Keratinocyte (primary cell): ENCODE results near the gene ID2. TPM values are rescaled to one million over a fixed set of nuclear protein-coding genes. Genes with fewer than 3 reads are reported as not detected.

Source experiments
- DNase-seq: peaks from one replicate; pipeline ENCODE4 v3.0.0-alpha.2; 2011; ENCODE audit warnings: low read depth, missing footprints, low spot score
- FAIRE-seq: peaks from 2 replicates; lab custom pipeline; 2011; peaks lifted over from hg19 to GRCh38; lab: Jason Lieb, UNC
- H2AFZ ChIP-seq: 2 replicates; pipeline ENCODE4 v1.6.0; 2012; ENCODE audit warnings: low read length, control low read depth, inconsistent platforms; ENCODE audit not compliant: control insufficient read depth
- H3K27ac ChIP-seq: 2 replicates; pipeline ENCODE4 v1.5.1; 2011; ENCODE audit warnings: low read length; ENCODE audit not compliant: control insufficient read depth, insufficient read depth
- H3K27me3 ChIP-seq: 3 replicates; pipeline ENCODE4 v1.6.0; 2011; ENCODE audit warnings: low read length; ENCODE audit not compliant: control insufficient read depth, insufficient read depth; ENCODE audit errors: extremely low read depth
- H3K36me3 ChIP-seq, 2 experiments: 2 replicates in 1 of 2; 3 replicates in 1 of 2; pipeline ENCODE4 v1.5.1; 2011; ENCODE audit warnings: low read length in 2 of 2, mild to moderate bottlenecking in 1 of 2; ENCODE audit not compliant: control insufficient read depth in 2 of 2, insufficient read depth in 2 of 2; ENCODE audit errors: extremely low read depth in 1 of 2
- H3K4me1 ChIP-seq: 3 replicates; pipeline ENCODE4 v1.5.1; 2011; ENCODE audit warnings: low read length; ENCODE audit not compliant: control insufficient read depth, insufficient read depth; ENCODE audit errors: extremely low read depth
- H3K4me2 ChIP-seq: 3 replicates; pipeline ENCODE4 v1.6.0; 2011; ENCODE audit warnings: low read depth, low read length; ENCODE audit not compliant: control insufficient read depth, insufficient read depth; ENCODE audit errors: extremely low read depth
- H3K4me3 ChIP-seq, 3 experiments: fragments of 200-600 bp in 1 of 3; sonication (generic) in 1 of 3; 2 replicates in 2 of 3; 3 replicates in 1 of 3; pipeline ENCODE4 v1.5.1; 2011 to 2016; ENCODE audit warnings: low read length in 3 of 3, mild to moderate bottlenecking in 3 of 3, control low read depth in 2 of 3, inconsistent platforms in 1 of 3, low read depth in 1 of 3, mixed read lengths in 1 of 3, mixed run types in 1 of 3, moderate library complexity in 1 of 3; ENCODE audit not compliant: control insufficient read depth in 2 of 3, insufficient read depth in 2 of 3; ENCODE audit errors: extremely low read depth in 1 of 3
- H3K79me2 ChIP-seq: 2 replicates; pipeline ENCODE4 v1.6.0; 2012; ENCODE audit warnings: low read length; ENCODE audit not compliant: control insufficient read depth, insufficient read depth
- H3K9ac ChIP-seq: 3 replicates; pipeline ENCODE4 v1.6.0; 2011; ENCODE audit warnings: low read length; ENCODE audit not compliant: control insufficient read depth, insufficient read depth; ENCODE audit errors: extremely low read depth
- H3K9me1 ChIP-seq: 3 replicates; pipeline ENCODE4 v1.6.0; 2011; ENCODE audit warnings: low read length; ENCODE audit not compliant: control insufficient read depth, insufficient read depth; ENCODE audit errors: extremely low read depth
- H3K9me3 ChIP-seq: 2 replicates; pipeline ENCODE4 v1.5.1; 2012; ENCODE audit warnings: low read depth, low read length; ENCODE audit not compliant: control insufficient read depth
- H4K20me1 ChIP-seq: 3 replicates; pipeline ENCODE4 v1.6.0; 2011; ENCODE audit warnings: low read length; ENCODE audit not compliant: control insufficient read depth, insufficient read depth; ENCODE audit errors: extremely low read depth
- CTCF ChIP-seq, 3 experiments: IDR thresholded peaks in 1 of 3; conservative IDR thresholded peaks in 1 of 3; optimal IDR thresholded peaks in 1 of 3; 2 replicates in 2 of 3; 3 replicates in 1 of 3; pipeline versions ENCODE3 to v1.5.1; 2011; ENCODE audit warnings: low read length in 3 of 3, mild to moderate bottlenecking in 3 of 3, moderate library complexity in 2 of 3, control low read depth in 1 of 3, inconsistent platforms in 1 of 3; ENCODE audit not compliant: insufficient read depth in 2 of 3; ENCODE audit errors: extremely low read depth in 1 of 3
- EZH2 ChIP-seq: IDR thresholded peaks from one replicate; pipeline ENCODE4 v1.6.1; 2012; ENCODE audit warnings: inconsistent platforms, mild to moderate bottlenecking, low read length, moderate library complexity
- dilution Hi-C: fragments of 300-500 bp; cut with MboI; formaldehyde crosslinking; loops from one replicate; pipeline ENCODE4 v1.7.0; 2020; ENCODE audit warnings: low sequenced_read_pairs; ENCODE audit not compliant: extremely low pct_ligation_motif_present
- polyA plus RNA-seq, 5 experiments: library from polyadenylated mRNA; depleted of rRNA in 3 of 5; stranded (reverse) in 3 of 5; stranded (forward) in 1 of 5; unstranded in 1 of 5; fragments of >200 nt; gene quantifications; 1 replicate in 1 of 5; 2 replicates in 3 of 5; 3 replicates in 1 of 5; pipeline versions ENCODE4 v1.2.1 to v1.2.3, GENCODE V29; 2011 to 2012; ENCODE audit warnings: missing spikeins in 2 of 5, low read depth in 1 of 5, low replicate concordance in 1 of 5

The ID2 gene
- polyA plus RNA-seq, 1 donor (not counting 4 experiments of a cell fraction or from before 2014, with no cell fraction given) = 6.3 TPM

- Histone ChIP-seq H3K4me1 (no peaks in the 10 kb centered on the region), H3K4me3 (no peak overlapping the region), H3K27me3 (no peaks in the 10 kb centered on the region), H3K9ac (no peak overlapping the region), H3K27ac (no peak overlapping the region), H4K20me1 (no peaks in the 10 kb centered on the region), H3K4me2 (no peak overlapping the region), H3K9me1 (no peaks in the 10 kb centered on the region), H3K9me3 (no peaks in the 10 kb centered on the region), H3K79me2 (no peaks in the 10 kb centered on the region), H2AFZ (no peak overlapping the region), H3K36me3 (no peaks in the 10 kb centered on the region)
- no peak for DNase-seq
- TF ChIP-seq EZH2 = no peak
- no peak for TF ChIP-seq CTCF (optimal IDR thresholded peaks at IDR 0.05 in 1 of 3, IDR thresholded peaks at IDR 0.05 in 1 of 3, conservative IDR thresholded peaks at IDR 0.05 in 1 of 3; ENCODE audit: extremely low read depth in 1 of 3, insufficient read depth in 2 of 3, low read length in 3 of 3)
- dilution Hi-C loops = no loop called here
- FAIRE-seq = no peak
Measured at GRCh38 chr2:8701681-8702379, 20.0 kb downstream of the ID2 start.

GRCh38 chr2:8704906-8705305 is 23.1 kb downstream of the ID2 start:
- Histone ChIP-seq H3K79me2 (no peaks in the 10 kb centered on the region), H3K4me1 (no peaks in the 10 kb centered on the region), H3K27ac (no peak overlapping the region), H3K9me3 (no peaks in the 10 kb centered on the region), H3K27me3 (no peaks in the 10 kb centered on the region), H4K20me1 (no peaks in the 10 kb centered on the region), H3K9me1 (no peaks in the 10 kb centered on the region), H3K4me3 (no peak overlapping the region), H3K36me3 (no peaks in the 10 kb centered on the region), H3K4me2 (no peak overlapping the region), H3K9ac (no peak overlapping the region), H2AFZ (no peak overlapping the region)
- DNase-seq (no peak), FAIRE-seq (no peak)
- dilution Hi-C loops = no loop called here
- TF ChIP-seq CTCF (optimal IDR thresholded peaks at IDR 0.05 in 1 of 3, IDR thresholded peaks at IDR 0.05 in 1 of 3, conservative IDR thresholded peaks at IDR 0.05 in 1 of 3; ENCODE audit: extremely low read depth in 1 of 3, insufficient read depth in 2 of 3, low read length in 3 of 3) = no peak
- no peak for TF ChIP-seq EZH2
